A673 (cell line): ENCODE data around the gene GNAQ. TPM values are rescaled to one million over a fixed set of nuclear protein-coding genes. Genes with fewer than 3 reads are reported as not detected.
A peak's percentile ranks its signal among the peaks of the same experiment; 100 is the strongest.
"Not testable (repeated sequence)": the region's sequence is repeated elsewhere in the genome, so short reads cannot be mapped to it uniquely, and the experiment has no call there.

ENCODE experiments used
- BruUV-seq: library from RNA; stranded (reverse); fragments of 400-500 nt; replicated peaks from 2 replicates; lab custom pipeline; 2021; lab: Mats Ljungman, UMichigan
- CTCF ChIA-PET: fragments of 300-600 bp; sonication (Branson Sonifier 250); formaldehyde crosslinking; loops from one replicate; lab custom pipeline; 2022; ENCODE audit warnings: antibody characterized with exemption; lab: Charles Lee
- POLR2A ChIA-PET: fragments of 300-600 bp; sonication (Branson Sonifier 250); formaldehyde crosslinking; loops from one replicate; lab custom pipeline; 2022; ENCODE audit warnings: antibody characterized with exemption; ENCODE audit not compliant: low non-redundant PET; lab: Charles Lee
- DNase-seq: peaks from one replicate; pipeline ENCODE4 v3.0.0-alpha.2; 2015; ENCODE audit warnings: low spot score
- H3K27ac ChIP-seq: fragments of 200-600 bp; sonication (generic); 2 replicates; pipeline ENCODE4 v1.5.1; 2016; ENCODE audit warnings: mixed run types, low read depth, mild to moderate bottlenecking, mixed read lengths, antibody characterized with exemption, low read length; ENCODE audit not compliant: poor library complexity, severe bottlenecking
- H3K27me3 ChIP-seq: fragments of 200-600 bp; sonication (generic); replicated peaks from 2 replicates; pipeline ENCODE4 v1.6.1; 2017; ENCODE audit warnings: mixed run types, low read depth, mild to moderate bottlenecking, mixed read lengths, antibody characterized with exemption, low read length; ENCODE audit not compliant: insufficient read depth, poor library complexity
- H3K36me3 ChIP-seq: fragments of 200-600 bp; sonication (generic); 2 replicates; pipeline ENCODE4 v1.6.1; 2016; ENCODE audit warnings: mixed run types, mild to moderate bottlenecking, mixed read lengths, antibody characterized with exemption, low read length; ENCODE audit not compliant: insufficient read depth, poor library complexity, severe bottlenecking
- H3K4me1 ChIP-seq: fragments of 200-600 bp; sonication (generic); 2 replicates; pipeline ENCODE4 v1.6.1; 2017; ENCODE audit warnings: mixed run types, mild to moderate bottlenecking, mixed read lengths, antibody characterized with exemption, low read length; ENCODE audit not compliant: insufficient read depth, poor library complexity, severe bottlenecking
- H3K4me3 ChIP-seq: fragments of 200-600 bp; sonication (generic); 2 replicates; pipeline ENCODE4 v1.5.1; 2016; ENCODE audit warnings: low read depth, mixed run types, mild to moderate bottlenecking, mixed read lengths, low read length; ENCODE audit not compliant: poor library complexity, severe bottlenecking
- H3K9me3 ChIP-seq: fragments of 200-600 bp; sonication (generic); 2 replicates; pipeline ENCODE4 v1.6.1; 2016; ENCODE audit warnings: mixed run types, low read depth, mild to moderate bottlenecking, mixed read lengths, antibody characterized with exemption, low read length; ENCODE audit not compliant: poor library complexity, severe bottlenecking
- EZH2 ChIP-seq: fragments of 200-600 bp; sonication (generic); IDR thresholded peaks from 2 replicates; pipeline ENCODE4 v1.6.1; 2017; ENCODE audit warnings: borderline replicate concordance, low read depth, mild to moderate bottlenecking, mixed read lengths, antibody characterized with exemption, low read length; ENCODE audit not compliant: poor library complexity, severe bottlenecking
- intact Hi-C: fragments of 100-400 bp; cut with micrococcal nuclease; formaldehyde crosslinking; loops from one replicate; pipeline ENCODE4 v1.10.0; 2022; ENCODE audit not compliant: unreplicated experiment
- total RNA-seq: library from RNA; stranded (reverse); gene quantifications from 2 replicates; pipeline ENCODE4 v1.2.3, GENCODE V29; 2021
- TF ChIP-seq, protein P1 (sequence below): fragments of 300-800, 200-600 bp; sonication (generic); conservative IDR thresholded peaks from 2 replicates; pipeline ENCODE4 v1.5.1; 2017; ENCODE audit warnings: low read depth, mild to moderate bottlenecking, antibody characterized with exemption, low read length, moderate library complexity, mixed read lengths

GNAQ gene
- total RNA-seq, 1 experiment from 2014 or later: 69.9 TPM

DNA sequence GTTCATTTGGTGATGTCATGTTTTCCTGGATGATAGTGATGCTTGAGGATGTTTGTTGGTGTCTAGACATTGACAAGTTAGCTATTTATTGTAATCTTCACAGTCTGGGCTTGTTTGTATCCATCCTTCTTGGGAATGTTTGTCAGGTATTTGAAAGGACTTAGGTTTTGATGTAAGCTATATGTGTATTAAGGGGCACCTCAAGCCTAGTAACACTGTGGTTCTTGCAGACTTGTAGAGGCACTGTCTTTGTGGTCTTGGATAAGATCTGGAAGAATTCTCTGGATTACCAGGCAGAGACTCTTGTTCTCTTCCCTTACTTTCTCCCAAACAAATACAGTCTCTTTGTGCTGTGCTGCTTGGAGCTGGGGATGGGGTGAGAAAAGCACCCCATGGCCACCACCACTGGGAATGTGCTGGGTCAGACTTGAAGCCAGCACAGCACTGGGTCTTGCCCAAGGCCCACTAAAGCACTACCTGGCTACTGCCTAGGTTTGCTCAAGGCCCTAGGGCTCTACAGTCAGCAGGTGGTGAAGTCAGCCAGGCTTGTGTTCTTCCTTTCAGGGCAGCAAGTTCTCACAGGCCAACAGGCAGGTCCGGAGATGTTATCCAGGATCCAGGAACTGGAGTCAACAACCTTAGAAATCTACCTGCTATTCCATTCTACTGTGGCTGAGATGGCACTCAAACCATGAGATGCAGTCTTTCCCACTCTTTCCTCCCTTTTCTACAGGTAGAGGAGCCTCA, 334.2 kb downstream of the GNAQ start:
- Histone ChIP-seq H3K9me3 (no peaks in the 10 kb centered on the region), H3K27ac (no peak overlapping the region), H3K4me1 (no peaks in the 10 kb centered on the region), H3K27me3 (no peaks in the 10 kb centered on the region), H3K4me3 (no peak overlapping the region), H3K36me3 (no peaks in the 10 kb centered on the region)
- ChIA-PET POLR2A (no interaction called here), CTCF (no interaction called here)
- no peak for DNase-seq
- BruUV-seq: no TSS peak
- intact Hi-C loops: no loop called here
- no peak for TF ChIP-seq EZH2
- TF ChIP-seq, protein P1, sequence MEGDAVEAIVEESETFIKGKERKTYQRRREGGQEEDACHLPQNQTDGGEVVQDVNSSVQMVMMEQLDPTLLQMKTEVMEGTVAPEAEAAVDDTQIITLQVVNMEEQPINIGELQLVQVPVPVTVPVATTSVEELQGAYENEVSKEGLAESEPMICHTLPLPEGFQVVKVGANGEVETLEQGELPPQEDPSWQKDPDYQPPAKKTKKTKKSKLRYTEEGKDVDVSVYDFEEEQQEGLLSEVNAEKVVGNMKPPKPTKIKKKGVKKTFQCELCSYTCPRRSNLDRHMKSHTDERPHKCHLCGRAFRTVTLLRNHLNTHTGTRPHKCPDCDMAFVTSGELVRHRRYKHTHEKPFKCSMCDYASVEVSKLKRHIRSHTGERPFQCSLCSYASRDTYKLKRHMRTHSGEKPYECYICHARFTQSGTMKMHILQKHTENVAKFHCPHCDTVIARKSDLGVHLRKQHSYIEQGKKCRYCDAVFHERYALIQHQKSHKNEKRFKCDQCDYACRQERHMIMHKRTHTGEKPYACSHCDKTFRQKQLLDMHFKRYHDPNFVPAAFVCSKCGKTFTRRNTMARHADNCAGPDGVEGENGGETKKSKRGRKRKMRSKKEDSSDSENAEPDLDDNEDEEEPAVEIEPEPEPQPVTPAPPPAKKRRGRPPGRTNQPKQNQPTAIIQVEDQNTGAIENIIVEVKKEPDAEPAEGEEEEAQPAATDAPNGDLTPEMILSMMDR: no peak

DNA sequence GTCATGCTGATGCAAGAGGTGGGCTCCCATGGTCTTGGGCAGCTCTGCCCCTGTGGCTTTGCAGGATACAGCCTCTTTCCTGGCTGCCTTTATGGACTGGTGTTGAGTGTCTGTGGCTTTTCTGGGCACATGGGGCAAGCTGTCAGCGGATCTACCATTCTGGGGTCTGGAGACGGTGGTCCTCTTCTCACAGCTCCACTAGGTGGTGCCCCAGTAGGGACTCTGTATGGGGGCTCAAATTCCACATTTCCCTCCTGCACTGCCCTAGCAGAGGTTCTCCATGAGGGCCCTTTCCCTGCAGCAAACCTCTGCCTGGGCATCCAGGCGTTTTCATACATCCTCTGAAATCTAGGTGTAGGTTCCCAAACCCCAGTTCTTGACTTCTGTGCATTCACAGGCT, 340.9 kb downstream of the GNAQ start:
- BruUV-seq, CTCF ChIA-PET, H3K4me3 ChIP-seq, H3K27me3 ChIP-seq, H3K9me3 ChIP-seq, H3K36me3 ChIP-seq, intact Hi-C loops, POLR2A ChIA-PET: not testable (repeated sequence)
- Histone ChIP-seq H3K4me1 (peaks cover 11% of the 10 kb centered on the region), H3K27ac (peak overlapping the region; percentile 57)
- DNase-seq: peak; percentile 33
- TF ChIP-seq, protein P1: peak; percentile 37; the same call in 1 of the 2 replicates

DNA sequence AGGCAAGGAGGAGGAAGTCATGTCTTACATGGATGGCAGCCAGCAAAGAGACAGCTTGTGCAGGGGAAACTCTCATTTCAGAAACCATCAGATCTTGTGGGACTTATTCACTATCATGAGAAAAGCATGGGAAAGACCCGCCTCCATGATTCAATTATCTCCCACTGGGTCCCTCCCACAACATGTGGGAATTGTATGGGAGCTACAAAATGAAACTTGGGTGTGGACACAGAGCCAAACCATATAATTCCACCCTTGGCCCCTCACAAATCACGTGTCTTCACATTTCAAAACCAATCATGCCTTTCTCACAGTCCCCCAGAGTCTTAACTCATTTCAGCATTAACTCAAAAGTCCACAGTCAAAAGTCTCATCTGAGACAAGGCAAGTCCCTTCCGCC, 341.5 kb downstream of the GNAQ start:
- intact Hi-C loops, H3K27me3 ChIP-seq, H3K4me3 ChIP-seq, H3K9me3 ChIP-seq, POLR2A ChIA-PET, CTCF ChIA-PET, BruUV-seq, H3K36me3 ChIP-seq, H3K27ac ChIP-seq: not testable (repeated sequence)
- peak; percentile 27 for DNase-seq
- peaks cover 11% of the 10 kb centered on the region for H3K4me1 ChIP-seq

- H3K9me3 ChIP-seq, BruUV-seq, POLR2A ChIA-PET, CTCF ChIA-PET, H3K4me3 ChIP-seq, intact Hi-C loops, DNase-seq, H3K36me3 ChIP-seq, H3K27ac ChIP-seq, H3K27me3 ChIP-seq: not testable (repeated sequence)
- H3K4me1 ChIP-seq: peaks cover 11% of the 10 kb centered on the region
These were observed 343.9 kb downstream of the GNAQ start for GRCh38 chr9:77687737-77688136.
